Right lobe of liver (tissue), 6 donors: ENCODE results near the gene TRIM45. TPM values are rescaled to one million over a fixed set of nuclear protein-coding genes. Genes with fewer than 3 reads are reported as not detected.

ENCODE experiments used
- ATAC-seq, 4 donors: fragments of 200-7000 bp; cut with Tn5 transposase; one replicate each; pipeline ENCODE4 v1.9.1; 2020; ENCODE audit warnings: mild to moderate bottlenecking in 4 of 4, moderate library complexity in 4 of 4
- DNase-seq, 3 donors: peaks; one replicate each; pipeline ENCODE4 v3.0.0-alpha.2; 2020
- H3K27ac ChIP-seq, 3 donors: fragments of 200-600 bp; one replicate each; pipeline ENCODE4 v1.8.0; 2022
- H3K27me3 ChIP-seq, 2 donors: fragments of 200-600 bp; one replicate each; pipeline ENCODE4 v1.8.0; 2022
- H3K36me3 ChIP-seq, 4 donors: fragments of 200-600 bp; sonication (generic) in 1 of 4; one replicate each; pipeline versions ENCODE4 v1.5.1 to v1.8.0; 2017 to 2022; ENCODE audit warnings: control low read depth in 1 of 4
- H3K4me1 ChIP-seq, 4 donors: fragments of 200-600 bp; sonication (generic) in 1 of 4; one replicate each; pipeline versions ENCODE4 v1.5.1 to v1.8.0; 2017 to 2022; ENCODE audit warnings: control low read depth in 1 of 4
- H3K4me3 ChIP-seq, 3 donors: fragments of 200-600 bp; one replicate each; pipeline ENCODE4 v1.8.0; 2022
- H3K9me3 ChIP-seq, 4 donors: fragments of 200-600 bp; sonication (generic) in 1 of 4; one replicate each; pipeline versions ENCODE4 v1.5.1 to v1.8.0; 2017 to 2022; ENCODE audit warnings: control low read depth in 1 of 4
- POLR2A ChIP-seq: fragments of 450-650 bp; IDR thresholded peaks from one replicate; pipeline ENCODE4 v1.6.1; 2017; ENCODE audit warnings: antibody characterized with exemption, mild to moderate bottlenecking
- WGBS: methylation state at CpG from one replicate; pipeline ENCODE4 v1.1.6; 2018; ENCODE audit warnings: low coverage, low lambda C conversion rate; ENCODE audit not compliant: insufficient coverage; ENCODE audit errors: missing lambda C conversion rate; 5-methylcytosine and 5-hydroxymethylcytosine counted together
- intact Hi-C, 2 donors: fragments of 100-400 bp; cut with DNase I; formaldehyde crosslinking; loops; one replicate each; pipeline versions ENCODE4 v1.11.2 to v1.14.1; 2022
- total RNA-seq, 6 experiments: library from RNA; depleted of rRNA in 2 of 6; stranded (reverse); fragments of >200 nt in 2 of 6; fragmentation: NEBNext Ultra II Directional in 3 of 6; extraction: Animal tissue kit (Norgen Biotek cat#: 25700) in 3 of 6; gene quantifications; one replicate each; pipeline versions ENCODE4 v1.1.0 to v1.2.4, GENCODE V29; 2016 to 2023
- TF ChIP-seq, protein P1 (sequence below), 4 donors: fragments of 200-600 bp in 3 of 4; fragments of 450-650 bp in 1 of 4; IDR thresholded peaks; one replicate each; pipeline versions ENCODE4 v1.5.1 to v1.8.0; 2016 to 2022; ENCODE audit warnings: antibody characterized with exemption in 4 of 4, mild to moderate bottlenecking in 2 of 4
- donor health status: DM: no; HTN: yes; CAD: no.
- donor health status: DM: no; HTN: no; CAD: no.
- donor health status: DM: no; HTN: no; CAD: no.
- donor health status: DM: no; HTN: yes; CAD: no.
- donor health status: DM: no; HTN: yes; CAD: no.

Gene TRIM45
- total RNA-seq, 6 experiments from 2014 or later, result 0.31 to 1.8 (median 0.51) TPM

DNA sequence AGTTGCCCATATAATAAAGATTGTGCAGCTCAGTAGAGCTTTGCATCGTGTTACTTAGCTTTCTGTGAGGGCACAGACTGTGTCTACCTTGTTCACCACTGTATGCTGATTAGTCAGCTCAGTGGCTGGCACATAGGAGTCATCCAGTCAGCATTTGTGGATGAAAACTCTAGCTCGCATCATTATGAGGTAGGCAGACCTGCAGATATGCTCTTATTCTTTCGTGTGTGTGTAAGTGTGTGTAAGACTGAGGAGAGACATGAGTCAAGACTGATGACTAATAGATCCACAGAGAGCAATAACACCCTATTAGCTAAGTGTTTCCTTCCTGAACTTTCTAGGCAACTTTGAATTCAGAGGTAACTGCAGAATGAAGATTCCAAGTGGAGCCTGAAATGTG is 44.3 kb downstream of the TRIM45 start:
- WGBS, result 50% methylated on average over 3 of the region's 3 CpGs
- TF ChIP-seq, protein P1, sequence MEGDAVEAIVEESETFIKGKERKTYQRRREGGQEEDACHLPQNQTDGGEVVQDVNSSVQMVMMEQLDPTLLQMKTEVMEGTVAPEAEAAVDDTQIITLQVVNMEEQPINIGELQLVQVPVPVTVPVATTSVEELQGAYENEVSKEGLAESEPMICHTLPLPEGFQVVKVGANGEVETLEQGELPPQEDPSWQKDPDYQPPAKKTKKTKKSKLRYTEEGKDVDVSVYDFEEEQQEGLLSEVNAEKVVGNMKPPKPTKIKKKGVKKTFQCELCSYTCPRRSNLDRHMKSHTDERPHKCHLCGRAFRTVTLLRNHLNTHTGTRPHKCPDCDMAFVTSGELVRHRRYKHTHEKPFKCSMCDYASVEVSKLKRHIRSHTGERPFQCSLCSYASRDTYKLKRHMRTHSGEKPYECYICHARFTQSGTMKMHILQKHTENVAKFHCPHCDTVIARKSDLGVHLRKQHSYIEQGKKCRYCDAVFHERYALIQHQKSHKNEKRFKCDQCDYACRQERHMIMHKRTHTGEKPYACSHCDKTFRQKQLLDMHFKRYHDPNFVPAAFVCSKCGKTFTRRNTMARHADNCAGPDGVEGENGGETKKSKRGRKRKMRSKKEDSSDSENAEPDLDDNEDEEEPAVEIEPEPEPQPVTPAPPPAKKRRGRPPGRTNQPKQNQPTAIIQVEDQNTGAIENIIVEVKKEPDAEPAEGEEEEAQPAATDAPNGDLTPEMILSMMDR (IDR thresholded peaks at IDR 0.05), result no peak
- no peak for TF ChIP-seq POLR2A
- intact Hi-C loops, result loop anchor here in 1 of 2 donors (10.0 kb wide), 1 partner anchor 48 kb away; the partner anchor contains the start of gene TRIM45

DNA sequence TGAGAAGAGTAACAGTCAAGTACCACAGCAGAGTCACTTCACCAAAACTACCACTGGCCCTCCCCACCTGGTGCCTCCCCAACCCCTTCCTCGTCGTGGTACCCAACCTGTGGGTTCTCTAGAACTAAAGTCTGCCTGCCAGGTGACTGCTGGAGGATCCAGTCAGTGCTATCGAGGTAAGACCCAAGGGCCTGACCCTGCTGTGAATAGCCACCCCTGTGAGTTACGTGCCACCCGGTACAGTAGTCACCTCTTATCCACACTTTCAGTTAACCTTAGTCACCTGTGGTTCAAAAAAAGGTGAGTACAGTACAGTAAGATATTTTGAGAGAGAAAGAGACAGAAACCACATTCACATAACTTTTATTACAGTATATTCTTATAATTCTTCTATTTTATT is 44.9 kb downstream of the TRIM45 start:
- no peak for ATAC-seq

More for the DNA sequence above, 44.3 kb downstream of the TRIM45 start:
- Histone ChIP-seq H3K9me3 (no peaks in the 10 kb centered on the region), H3K4me3 (no peak overlapping the region), H3K36me3 (peaks cover 0 to 44% (median under 1%) of the 10 kb centered on the region in 4 donors), H3K4me1 (no peaks in the 10 kb centered on the region), H3K27ac (no peak overlapping the region), H3K27me3 (no peaks in the 10 kb centered on the region)
- no peak for DNase-seq
- ATAC-seq, result no peak

DNA sequence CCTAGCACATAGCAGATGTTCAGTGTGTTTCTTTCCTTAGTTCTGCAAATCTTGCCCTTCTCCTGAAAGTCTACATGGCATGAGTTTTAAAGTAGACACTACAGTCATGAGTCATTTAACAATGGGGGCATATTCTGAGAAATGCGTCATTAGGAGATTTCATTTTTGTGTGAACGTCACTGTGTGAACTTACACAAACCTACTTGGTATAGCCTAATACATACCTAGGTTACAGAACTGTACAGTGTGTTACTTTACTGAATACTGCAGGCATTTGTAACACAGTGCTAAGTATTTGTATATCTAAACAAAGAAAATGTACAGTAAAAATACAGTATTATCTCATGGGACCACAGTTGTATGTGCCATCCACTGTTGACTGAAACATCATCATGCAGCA is 51.4 kb downstream of the TRIM45 start:
- intact Hi-C loops, result loop anchor here in 1 of 2 donors (10.0 kb wide), 1 partner anchor 55 kb away; the partner anchor contains the start of gene TRIM45
- no peak overlapping the region for H3K27ac ChIP-seq
- 74% methylated on average over 2 of the region's 2 CpGs for WGBS
- H3K4me1 ChIP-seq, result no peaks in the 10 kb centered on the region
- TF ChIP-seq, protein P1 (IDR thresholded peaks at IDR 0.05), result no peak
- TF ChIP-seq POLR2A, result no peak
- no peaks in the 10 kb centered on the region for H3K9me3 ChIP-seq
- H3K4me3 ChIP-seq, result no peak overlapping the region
- H3K27me3 ChIP-seq, result no peaks in the 10 kb centered on the region
- peaks cover 0 to 2% (median under 1%) of the 10 kb centered on the region in 4 donors for H3K36me3 ChIP-seq
- ATAC-seq (no peak), DNase-seq (no peak)

More for the DNA sequence above, 44.9 kb downstream of the TRIM45 start:
- Histone ChIP-seq H3K27ac (no peak overlapping the region), H3K9me3 (no peaks in the 10 kb centered on the region), H3K36me3 (peaks cover 0 to 43% (median under 1%) of the 10 kb centered on the region in 4 donors), H3K4me1 (no peaks in the 10 kb centered on the region), H3K4me3 (no peak overlapping the region), H3K27me3 (no peaks in the 10 kb centered on the region)
- TF ChIP-seq, protein P1 (IDR thresholded peaks at IDR 0.05), result no peak
- TF ChIP-seq POLR2A, result no peak
- no peak for DNase-seq
- intact Hi-C loops, result loop anchor here in 1 of 2 donors (10.0 kb wide), 1 partner anchor 48 kb away; the partner anchor contains the start of gene TRIM45
- WGBS, result 96% methylated on average over 5 of the region's 5 CpGs

DNA sequence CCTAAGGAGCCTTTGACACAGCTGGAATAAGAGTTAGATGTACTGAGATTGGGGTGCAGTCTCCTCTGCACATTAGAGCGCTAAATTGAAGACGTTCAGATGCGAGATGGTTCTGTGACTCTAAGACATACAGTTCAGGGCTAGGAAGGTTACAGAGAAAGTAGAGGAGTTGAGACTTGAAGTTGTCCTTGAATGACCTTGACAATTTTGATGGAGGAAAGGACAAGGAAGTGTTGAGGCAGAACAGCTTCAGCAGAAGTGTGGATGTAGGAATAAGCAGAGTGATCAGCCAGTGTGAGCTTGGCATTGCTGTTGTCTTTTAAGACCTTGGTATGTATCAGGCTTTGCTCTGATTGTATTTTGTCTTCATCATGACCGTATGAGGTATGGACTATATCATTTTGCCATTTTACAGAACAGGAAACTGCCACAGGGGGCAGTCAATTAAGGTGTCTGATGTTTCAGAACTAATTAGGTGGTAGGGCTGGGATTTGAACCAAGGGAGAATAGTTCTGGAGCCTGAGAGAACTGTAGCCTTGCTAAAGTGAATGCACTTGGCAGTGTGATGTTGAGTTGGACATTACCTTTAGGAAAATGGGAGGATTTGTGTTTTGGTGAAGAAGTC is 52.2 kb downstream of the TRIM45 start:
- no peak for DNase-seq
- H3K4me1 ChIP-seq, result no peaks in the 10 kb centered on the region
- WGBS, result 79% methylated on average over 4 of the region's 4 CpGs
- no peaks in the 10 kb centered on the region for H3K36me3 ChIP-seq
- no peaks in the 10 kb centered on the region for H3K9me3 ChIP-seq
- ATAC-seq, result no peak
- no peak overlapping the region for H3K4me3 ChIP-seq
- TF ChIP-seq, protein P1 (IDR thresholded peaks at IDR 0.05), result no peak
- intact Hi-C loops, result no loop called here
- no peaks in the 10 kb centered on the region for H3K27me3 ChIP-seq
- H3K27ac ChIP-seq, result no peak overlapping the region
